Activated CD8-positive, alpha-beta memory T cell treated with anti-CD3 and anti-CD28 coated beads for 4 hours (primary cell): ENCODE data around the gene ATG16L1.
A peak's percentile ranks its signal among the peaks of the same experiment; 100 is the strongest.
"Not testable (repeated sequence)": the region's sequence is repeated elsewhere in the genome, so short reads cannot be mapped to it uniquely, and the experiment has no call there.

Experiments
- DNase-seq, 2 donors: peaks; one replicate each; pipeline ENCODE4 v3.0.0-alpha.2; 2020; ENCODE audit warnings: low read depth in 2 of 2

Gene ATG16L1

GRCh38 chr2:233331536-233331935 lies 80.1 kb downstream of the ATG16L1 start:
- DNase-seq = peak; percentile 64 to 68

GRCh38 chr2:233332125-233332524 lies 80.7 kb downstream of the ATG16L1 start:
- DNase-seq = no peak

- DNase-seq = no peak
Observed at GRCh38 chr2:233334915-233335314, 83.4 kb downstream of the ATG16L1 start.

- DNase-seq = not testable (repeated sequence)
Observed at GRCh38 chr2:233336091-233336490, 84.6 kb downstream of the ATG16L1 start.

- no peak for DNase-seq
Observed at GRCh38 chr2:233336541-233336940, 85.1 kb downstream of the ATG16L1 start.

- no peak for DNase-seq
Observed at GRCh38 chr2:233338046-233338445, 86.6 kb downstream of the ATG16L1 start.

- DNase-seq = no peak
Observed at GRCh38 chr2:233338812-233339368, 87.4 kb downstream of the ATG16L1 start.

GRCh38 chr2:233339427-233339826 lies 88.0 kb downstream of the ATG16L1 start:
- no peak for DNase-seq

GRCh38 chr2:233341296-233341695 lies 89.8 kb downstream of the ATG16L1 start:
- DNase-seq = no peak

GRCh38 chr2:233342301-233342700 lies 90.8 kb downstream of the ATG16L1 start:
- DNase-seq = no peak

- no peak for DNase-seq
Observed at GRCh38 chr2:233343171-233343705, 91.8 kb downstream of the ATG16L1 start.
